Brain microvascular endothelial cell (primary cell): ENCODE measurements around the gene MPI.
A peak's percentile ranks its signal among the peaks of the same experiment; 100 is the strongest.
"Not testable (repeated sequence)": the region's sequence is repeated elsewhere in the genome, so short reads cannot be mapped to it uniquely, and the experiment has no call there.

Experiments used
- DNase-seq: peaks from one replicate; pipeline ENCODE4 v3.0.0-alpha.2; 2020
- H3K27ac ChIP-seq: fragments of 250-450 bp; sonication (Bioruptor Pico); 2 replicates; pipeline ENCODE4 v1.5.1; 2020; ENCODE audit warnings: mild to moderate bottlenecking, moderate library complexity
- H3K27me3 ChIP-seq: fragments of 250-450 bp; sonication (Bioruptor Pico); replicated peaks from 2 replicates; pipeline ENCODE4 v1.5.1; 2020; ENCODE audit warnings: mild to moderate bottlenecking
- H3K36me3 ChIP-seq: fragments of 250-450 bp; sonication (Bioruptor Pico); replicated peaks from 2 replicates; pipeline ENCODE4 v1.5.1; 2020; ENCODE audit warnings: mild to moderate bottlenecking
- H3K4me3 ChIP-seq: 2 replicates; pipeline ENCODE4 v1.5.1; 2011; ENCODE audit warnings: low read depth, mild to moderate bottlenecking, control low read depth, low read length, moderate library complexity
- in situ Hi-C: cut with HindIII; loops from 2 replicates; pipeline ENCODE4 v1.10.0; 2017; ENCODE audit warnings: low sequenced_read_pairs, low pct_ligation_motif_present
- TF ChIP-seq, protein P1 (sequence below): IDR thresholded peaks from 2 replicates; pipeline ENCODE4 v1.5.1; 2011; ENCODE audit warnings: low read depth, mild to moderate bottlenecking, moderate library complexity, low read length, control low read depth, inconsistent platforms; ENCODE audit errors: missing control alignments

MPI gene

DNA sequence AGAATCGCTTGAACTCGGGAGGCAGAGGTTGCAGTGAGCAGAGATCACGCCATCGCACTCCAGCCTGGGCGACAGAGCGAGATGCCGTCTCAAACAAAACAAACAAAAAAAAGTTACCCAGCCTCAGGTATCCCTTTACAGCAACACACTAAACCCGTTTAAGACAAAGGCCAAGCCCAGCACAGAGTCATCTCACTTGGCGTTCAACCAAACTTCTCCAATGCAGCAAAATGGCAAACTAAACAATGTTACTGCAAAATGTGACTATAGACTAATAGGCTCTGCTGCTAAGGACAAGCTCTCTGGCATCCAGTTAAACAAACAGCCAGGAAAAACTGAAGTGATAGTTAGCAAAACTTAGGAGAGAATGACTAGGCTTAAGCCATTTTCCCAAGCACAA is 23.2 kb downstream of the MPI start:
- H3K4me3 ChIP-seq: no peak overlapping the region
- in situ Hi-C loops: no loop called here
- no peak overlapping the region for H3K27ac ChIP-seq
- H3K36me3 ChIP-seq: peaks cover 35% of the 10 kb centered on the region
- DNase-seq: no peak
- TF ChIP-seq, protein P1, sequence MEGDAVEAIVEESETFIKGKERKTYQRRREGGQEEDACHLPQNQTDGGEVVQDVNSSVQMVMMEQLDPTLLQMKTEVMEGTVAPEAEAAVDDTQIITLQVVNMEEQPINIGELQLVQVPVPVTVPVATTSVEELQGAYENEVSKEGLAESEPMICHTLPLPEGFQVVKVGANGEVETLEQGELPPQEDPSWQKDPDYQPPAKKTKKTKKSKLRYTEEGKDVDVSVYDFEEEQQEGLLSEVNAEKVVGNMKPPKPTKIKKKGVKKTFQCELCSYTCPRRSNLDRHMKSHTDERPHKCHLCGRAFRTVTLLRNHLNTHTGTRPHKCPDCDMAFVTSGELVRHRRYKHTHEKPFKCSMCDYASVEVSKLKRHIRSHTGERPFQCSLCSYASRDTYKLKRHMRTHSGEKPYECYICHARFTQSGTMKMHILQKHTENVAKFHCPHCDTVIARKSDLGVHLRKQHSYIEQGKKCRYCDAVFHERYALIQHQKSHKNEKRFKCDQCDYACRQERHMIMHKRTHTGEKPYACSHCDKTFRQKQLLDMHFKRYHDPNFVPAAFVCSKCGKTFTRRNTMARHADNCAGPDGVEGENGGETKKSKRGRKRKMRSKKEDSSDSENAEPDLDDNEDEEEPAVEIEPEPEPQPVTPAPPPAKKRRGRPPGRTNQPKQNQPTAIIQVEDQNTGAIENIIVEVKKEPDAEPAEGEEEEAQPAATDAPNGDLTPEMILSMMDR: no peak
- H3K27me3 ChIP-seq: no peaks in the 10 kb centered on the region

GRCh38 chr15:74913799-74914198 is 24.0 kb downstream of the MPI start:
- in situ Hi-C loops, H3K27me3 ChIP-seq, DNase-seq, H3K27ac ChIP-seq, H3K4me3 ChIP-seq: not testable (repeated sequence)
- H3K36me3 ChIP-seq: peaks cover 43% of the 10 kb centered on the region

DNA sequence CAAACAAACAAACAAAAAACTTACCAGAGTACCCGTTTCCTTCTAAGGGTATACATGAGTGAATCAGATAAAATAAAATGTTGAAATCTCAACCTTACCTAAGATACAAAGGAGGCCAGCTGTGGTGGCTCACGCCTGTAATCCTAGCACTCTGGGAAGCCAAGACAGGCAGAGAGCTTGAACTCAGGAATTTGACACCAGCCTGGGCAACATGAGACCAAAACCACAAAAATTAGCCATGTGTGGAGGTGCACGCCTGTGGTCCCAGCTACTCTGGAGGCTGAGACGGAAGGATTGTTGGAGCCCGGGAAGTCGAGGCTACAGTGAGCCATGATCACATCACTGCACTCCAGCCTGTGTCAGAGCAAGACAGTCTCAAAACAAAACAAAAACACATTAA is 27.8 kb downstream of the MPI start:
- Histone ChIP-seq H3K27me3 (no peaks in the 10 kb centered on the region), H3K27ac (no peak overlapping the region), H3K36me3 (peaks cover 69% of the 10 kb centered on the region), H3K4me3 (no peak overlapping the region)
- no peak for DNase-seq
- TF ChIP-seq, protein P1: no peak
- in situ Hi-C loops: no loop called here

DNA sequence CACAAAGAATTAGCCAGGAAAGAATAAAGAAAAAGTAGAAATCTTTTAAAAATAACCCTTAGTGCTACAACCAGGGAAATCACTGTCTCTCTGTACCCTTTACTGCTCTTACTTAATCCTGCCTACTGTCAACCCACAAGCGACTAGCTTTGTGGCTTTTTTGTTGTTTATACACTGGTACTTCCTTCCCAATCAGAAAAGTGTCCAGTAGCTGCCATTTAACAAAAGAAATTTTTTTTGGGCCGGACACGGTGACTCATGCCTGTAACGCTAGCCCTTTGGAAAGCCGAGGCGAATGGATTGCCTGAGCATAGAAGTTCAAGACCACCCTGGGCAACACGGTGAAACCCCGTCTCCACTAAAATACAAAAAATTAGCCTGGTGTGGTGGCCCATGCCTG is 30.6 kb downstream of the MPI start:
- in situ Hi-C loops: no loop called here
- Histone ChIP-seq H3K27ac (no peak overlapping the region), H3K4me3 (no peak overlapping the region)

DNA sequence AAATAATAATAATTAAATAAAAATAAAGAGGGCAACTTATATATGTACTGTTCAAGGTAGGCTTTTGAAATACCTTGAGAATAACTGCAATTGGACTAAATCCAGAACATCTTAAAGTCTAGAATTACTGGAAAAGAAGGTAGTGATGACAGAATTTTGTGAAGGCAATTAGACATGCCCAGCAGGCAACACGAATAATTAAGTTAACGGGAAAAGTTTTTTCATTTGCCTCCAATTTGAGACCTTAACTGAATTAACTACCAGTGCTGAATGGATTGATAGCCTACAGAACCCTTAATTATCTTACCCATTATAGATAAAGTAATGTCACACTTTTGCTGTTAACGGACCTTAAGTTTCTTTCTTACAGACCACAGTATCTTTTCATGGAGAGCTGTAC is 34.7 kb downstream of the MPI start:
- H3K36me3 ChIP-seq: peaks cover 69% of the 10 kb centered on the region
- DNase-seq: no peak
- H3K27ac ChIP-seq: no peak overlapping the region
- H3K27me3 ChIP-seq: no peaks in the 10 kb centered on the region
- in situ Hi-C loops: no loop called here
- TF ChIP-seq, protein P1: no peak
- no peak overlapping the region for H3K4me3 ChIP-seq

More for the DNA sequence above, 30.6 kb downstream of the MPI start:
- TF ChIP-seq, protein P1: no peak
- peak; percentile 18 for DNase-seq
- Histone ChIP-seq H3K27me3 (no peaks in the 10 kb centered on the region), H3K36me3 (peaks cover 81% of the 10 kb centered on the region)

DNA sequence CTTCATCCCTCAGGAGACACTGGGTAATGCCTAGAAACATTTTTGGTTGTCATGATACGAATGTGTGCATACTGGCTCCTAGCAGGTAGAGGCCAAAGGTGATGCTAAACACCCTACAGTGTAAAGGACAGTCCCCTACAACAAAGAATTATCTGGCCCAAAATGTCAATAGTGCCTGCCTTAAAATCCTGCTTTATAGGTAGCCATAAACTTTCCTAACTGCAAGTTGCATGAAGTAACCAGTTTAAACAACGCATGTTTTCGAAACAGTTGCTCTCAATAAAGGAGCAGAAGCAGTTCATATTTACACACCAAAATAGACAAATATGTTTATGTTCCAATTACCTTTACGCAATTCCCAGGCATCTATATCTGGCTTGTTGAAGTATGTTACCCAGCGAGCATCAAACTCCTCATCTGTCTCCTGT is 38.9 kb downstream of the MPI start:
- Histone ChIP-seq H3K36me3 (peaks cover 43% of the 10 kb centered on the region), H3K27me3 (no peaks in the 10 kb centered on the region), H3K4me3 (no peak overlapping the region), H3K27ac (no peak overlapping the region)
- TF ChIP-seq, protein P1: no peak
- no peak for DNase-seq
- in situ Hi-C loops: no loop called here
